Frontal cortex (tissue), 4 donors: Measurements from ENCODE around the gene AP5S1. TPM values are rescaled to one million over a fixed set of nuclear protein-coding genes. Genes with fewer than 3 reads are reported as not detected.
"Not testable (repeated sequence)": the region's sequence is repeated elsewhere in the genome, so short reads cannot be mapped to it uniquely, and the experiment has no call there.

Experiments used
- DNase-seq, 2 donors: peaks; one replicate each; pipeline ENCODE4 v3.0.0; 2012; ENCODE audit warnings: low spot score in 2 of 2
- FAIRE-seq: peaks from 2 replicates; lab custom pipeline; 2012; peaks lifted over from hg19 to GRCh38; lab: Jason Lieb, UNC
- total RNA-seq: library from RNA; depleted of rRNA; stranded (reverse); fragments of >200 nt; gene quantifications from one replicate; pipeline ENCODE4 v1.2.3, GENCODE V29; 2014
- donor health status: control.
- donor health status: control.
- donor health status: control.

Gene AP5S1
- total RNA-seq, 1 donor from 2014 or later, result 4.1 TPM

DNA sequence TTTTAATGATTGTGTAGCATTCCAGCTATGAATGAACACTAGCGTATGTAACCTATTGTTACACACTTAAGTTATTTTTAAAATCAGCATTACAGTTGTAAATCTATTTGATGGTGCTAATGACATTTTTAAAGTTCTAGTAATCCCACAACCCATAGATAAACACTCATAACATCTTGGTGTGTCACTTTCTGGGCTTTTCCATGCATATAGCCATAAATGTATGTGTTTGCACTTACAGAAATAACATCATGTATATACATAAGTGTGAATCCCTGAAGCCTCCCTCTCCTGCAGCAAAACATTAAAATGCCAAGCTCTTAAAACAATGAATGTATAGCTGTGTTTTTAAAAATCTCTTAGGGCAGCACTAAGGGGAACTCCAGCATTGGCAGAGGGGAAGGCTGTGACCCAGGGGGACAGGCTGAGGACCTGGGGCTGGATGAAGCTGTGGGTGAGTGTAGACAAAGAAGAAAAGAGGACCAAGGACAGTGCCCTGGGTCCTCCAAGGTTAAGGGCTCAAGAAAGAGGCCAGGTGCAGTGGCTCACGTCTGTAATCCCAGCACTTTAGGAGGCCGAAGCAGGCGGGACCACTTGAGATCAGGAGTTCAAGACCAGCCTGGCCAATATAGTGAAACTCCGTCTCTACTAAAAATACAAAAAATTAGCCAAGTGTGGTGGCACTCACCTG lies 32.9 kb upstream of the AP5S1 start:
- no peak for DNase-seq
- no peak for FAIRE-seq

DNA sequence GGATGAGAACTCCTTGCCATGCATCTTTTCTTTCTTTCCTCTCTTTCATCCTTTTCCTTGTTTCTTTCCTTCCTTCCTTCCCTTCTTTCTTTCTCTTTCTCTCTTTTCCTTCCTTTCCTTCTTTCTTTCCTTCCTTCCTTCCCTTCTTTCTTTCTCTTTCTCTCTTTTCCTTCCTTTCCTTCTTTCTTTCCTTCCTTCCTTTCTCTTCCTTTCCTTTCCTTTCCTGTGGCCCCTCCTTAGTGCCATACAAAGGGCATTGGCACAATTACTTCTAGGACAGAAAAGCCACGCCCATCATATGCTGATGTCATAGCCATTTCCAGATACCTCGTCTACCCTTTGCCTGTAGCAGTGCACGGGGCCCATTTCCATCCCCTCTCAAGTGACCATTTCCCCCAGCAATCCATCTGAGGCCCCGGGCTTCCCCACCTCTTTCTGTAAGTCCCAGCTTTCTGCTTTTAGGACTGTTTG lies 31.6 kb upstream of the AP5S1 start:
- FAIRE-seq (no peak), DNase-seq (no peak)

DNA sequence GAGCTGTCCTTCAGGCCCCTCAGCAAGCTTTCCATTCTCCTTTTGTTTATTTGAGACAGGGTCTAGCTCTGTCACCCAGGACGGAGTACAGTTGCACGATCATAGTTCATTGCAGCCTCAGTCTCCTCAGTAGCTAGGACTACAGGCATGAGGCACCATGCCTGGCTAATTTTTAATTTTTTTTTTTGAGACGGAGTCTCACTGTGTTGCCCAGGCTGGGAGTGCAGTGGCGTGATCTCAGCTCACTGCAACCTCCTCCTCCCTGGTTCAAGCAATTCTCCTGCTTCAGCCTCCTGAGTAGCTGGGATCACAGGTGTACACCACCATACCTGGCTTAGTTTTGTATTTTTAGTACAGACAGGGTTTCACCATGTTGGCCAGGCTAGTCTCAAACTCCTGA lies 31.1 kb upstream of the AP5S1 start:
- not testable (repeated sequence) for FAIRE-seq, DNase-seq

DNA sequence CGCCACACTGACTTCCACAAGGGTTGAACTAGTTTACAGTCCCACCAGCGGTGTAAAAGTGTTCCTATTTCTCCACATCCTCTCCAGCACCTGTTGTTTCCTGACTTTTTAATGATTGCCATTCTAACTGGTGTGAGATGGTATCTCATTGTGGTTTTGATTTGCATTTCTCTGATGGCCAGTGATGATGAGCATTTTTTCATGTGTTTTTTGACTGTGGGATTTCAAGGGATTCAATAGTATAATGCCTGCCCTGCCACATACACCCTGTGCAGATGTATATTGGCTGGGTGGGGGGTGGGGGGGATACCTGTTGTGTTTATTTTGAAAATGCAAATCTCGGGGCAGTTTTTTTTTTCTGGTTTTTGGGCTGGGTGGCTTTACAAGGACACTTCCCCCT lies 26.2 kb upstream of the AP5S1 start:
- DNase-seq, FAIRE-seq: not testable (repeated sequence)

DNA sequence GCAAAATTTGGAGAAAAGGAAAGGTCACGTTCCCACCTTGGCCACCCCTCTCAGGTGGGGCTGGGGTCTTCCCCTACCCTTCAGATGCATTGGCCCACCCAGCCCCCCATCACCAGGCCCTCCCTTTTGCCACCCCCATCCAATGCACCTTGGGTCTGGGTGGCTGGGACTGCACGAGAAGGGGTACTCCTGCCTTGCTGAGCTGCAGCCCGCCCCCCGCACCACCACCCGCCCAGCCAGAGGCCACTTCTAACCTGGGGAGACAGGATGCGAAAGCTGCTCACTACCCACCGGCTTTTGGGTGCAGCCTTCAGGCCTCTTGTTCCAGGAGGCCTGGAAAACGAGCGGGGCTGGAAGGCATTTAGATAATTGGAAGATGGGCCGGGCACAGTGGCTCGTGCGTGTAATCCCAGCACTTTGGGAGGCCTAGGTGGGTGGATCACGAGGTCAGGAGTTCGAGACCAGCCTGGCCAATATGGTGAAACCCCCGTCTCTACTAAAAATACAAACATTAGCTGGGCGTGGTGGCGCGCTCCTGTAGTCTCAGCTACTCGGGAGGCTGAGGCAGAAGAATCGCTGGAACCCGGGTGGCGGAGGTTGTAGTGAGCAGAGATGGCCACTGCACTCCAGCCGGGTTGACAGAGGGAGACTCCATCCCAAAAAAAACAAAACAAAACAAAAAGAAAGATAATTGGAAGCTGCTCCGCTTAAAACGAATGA lies 25.5 kb upstream of the AP5S1 start:
- no peak for FAIRE-seq
- DNase-seq, result no peak

DNA sequence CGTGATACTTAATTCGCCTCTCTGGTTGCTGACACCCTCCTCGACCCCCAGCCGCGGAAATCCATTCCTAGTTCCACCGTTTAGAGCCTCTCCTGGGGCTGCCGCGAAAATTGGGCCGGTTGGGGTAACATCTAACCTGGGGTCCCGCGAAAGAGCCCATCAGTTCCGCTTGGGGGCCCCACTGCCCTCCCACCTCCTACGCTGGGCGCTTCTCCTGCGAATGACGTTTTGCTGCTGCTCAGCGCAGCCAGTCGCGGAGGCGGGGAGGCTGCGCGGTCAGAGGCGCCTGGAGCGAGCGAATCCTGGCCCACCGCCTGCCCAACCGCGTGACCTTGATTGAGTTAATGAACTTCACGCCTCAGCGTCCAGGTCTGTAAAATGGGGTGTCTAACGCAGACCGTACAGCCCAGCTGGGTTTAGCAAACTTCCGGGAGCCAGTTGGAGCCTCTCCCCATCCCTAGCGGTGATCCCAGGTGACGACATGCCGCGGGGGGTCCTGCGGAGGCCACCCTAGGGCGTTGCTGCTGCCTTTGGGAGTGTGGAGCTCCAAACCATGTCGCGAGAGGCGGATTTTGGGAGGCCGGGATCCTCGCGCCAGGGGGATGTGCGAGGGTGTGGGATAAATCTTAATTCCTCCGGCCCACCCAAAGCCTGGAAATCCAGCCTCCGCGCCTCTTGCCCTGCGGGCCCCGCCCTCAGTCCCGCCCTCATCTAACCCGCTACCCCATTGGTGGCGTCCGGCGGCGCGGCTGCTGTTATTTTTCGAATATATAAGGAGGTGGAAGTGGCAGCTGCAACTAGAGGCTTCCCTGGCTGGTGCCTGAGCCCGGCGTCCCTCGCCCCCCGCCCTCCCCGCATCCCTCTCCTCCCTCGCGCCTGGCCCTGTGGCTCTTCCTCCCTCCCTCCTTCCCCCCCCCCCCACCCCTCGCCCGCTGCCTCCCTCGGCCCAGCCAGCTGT lies 24.6 kb upstream of the AP5S1 start, which contains the start of gene CDC25B:
TSS of gene CDC25B (plus strand) at position 800 of the 958 bp plus-strand sequence. CDS start 222 bp downstream, outside the sequence.
- no peak for FAIRE-seq
- peak; percentile 92 for DNase-seq

DNA sequence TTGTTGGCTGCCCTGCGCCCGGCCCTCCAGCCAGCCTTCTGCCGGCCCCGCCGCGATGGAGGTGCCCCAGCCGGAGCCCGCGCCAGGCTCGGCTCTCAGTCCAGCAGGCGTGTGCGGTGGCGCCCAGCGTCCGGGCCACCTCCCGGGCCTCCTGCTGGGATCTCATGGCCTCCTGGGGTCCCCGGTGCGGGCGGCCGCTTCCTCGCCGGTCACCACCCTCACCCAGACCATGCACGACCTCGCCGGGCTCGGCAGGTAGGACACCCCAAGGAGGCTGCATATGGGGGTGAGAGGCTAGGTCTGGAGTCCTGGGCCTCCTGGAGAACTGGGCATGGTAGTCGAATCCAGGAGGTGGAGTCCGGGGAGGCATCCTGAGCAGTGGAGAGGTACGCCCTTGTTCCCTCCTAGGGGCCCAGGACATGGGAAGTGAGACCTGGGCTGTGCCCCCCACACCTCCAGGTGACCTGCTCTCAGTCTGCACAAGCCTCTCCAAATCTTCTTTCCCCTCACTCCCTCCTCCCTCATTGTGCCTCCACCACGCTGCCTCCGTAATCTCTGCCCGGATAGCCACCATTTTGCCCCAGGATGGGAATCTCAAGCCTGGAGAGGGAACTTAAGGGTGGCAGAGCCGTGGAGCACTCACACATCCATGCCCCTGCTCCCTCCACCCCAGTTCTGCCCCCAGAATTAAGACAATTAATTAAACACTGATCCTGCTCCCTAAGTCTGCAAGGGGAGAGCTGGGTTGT lies 23.7 kb upstream of the AP5S1 start:
- no peak for FAIRE-seq
- no peak for DNase-seq

DNA sequence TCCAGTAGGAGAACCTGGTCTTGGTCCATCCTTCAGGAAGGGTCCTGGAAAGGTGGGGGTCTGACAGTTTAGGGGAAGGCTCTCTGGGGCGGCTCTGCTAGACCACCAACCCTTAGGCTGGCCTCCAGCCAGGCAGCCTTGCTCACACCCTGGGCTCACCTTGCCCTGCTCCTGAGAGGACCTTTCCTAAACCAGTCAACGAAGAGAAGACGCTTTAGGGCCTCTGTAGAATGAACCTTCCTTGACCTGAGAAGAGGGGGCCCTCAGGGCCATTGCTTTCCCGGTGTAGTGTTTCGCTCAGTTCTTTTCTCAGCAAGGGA lies 23.2 kb upstream of the AP5S1 start:
- DNase-seq, result no peak
- no peak for FAIRE-seq

DNA sequence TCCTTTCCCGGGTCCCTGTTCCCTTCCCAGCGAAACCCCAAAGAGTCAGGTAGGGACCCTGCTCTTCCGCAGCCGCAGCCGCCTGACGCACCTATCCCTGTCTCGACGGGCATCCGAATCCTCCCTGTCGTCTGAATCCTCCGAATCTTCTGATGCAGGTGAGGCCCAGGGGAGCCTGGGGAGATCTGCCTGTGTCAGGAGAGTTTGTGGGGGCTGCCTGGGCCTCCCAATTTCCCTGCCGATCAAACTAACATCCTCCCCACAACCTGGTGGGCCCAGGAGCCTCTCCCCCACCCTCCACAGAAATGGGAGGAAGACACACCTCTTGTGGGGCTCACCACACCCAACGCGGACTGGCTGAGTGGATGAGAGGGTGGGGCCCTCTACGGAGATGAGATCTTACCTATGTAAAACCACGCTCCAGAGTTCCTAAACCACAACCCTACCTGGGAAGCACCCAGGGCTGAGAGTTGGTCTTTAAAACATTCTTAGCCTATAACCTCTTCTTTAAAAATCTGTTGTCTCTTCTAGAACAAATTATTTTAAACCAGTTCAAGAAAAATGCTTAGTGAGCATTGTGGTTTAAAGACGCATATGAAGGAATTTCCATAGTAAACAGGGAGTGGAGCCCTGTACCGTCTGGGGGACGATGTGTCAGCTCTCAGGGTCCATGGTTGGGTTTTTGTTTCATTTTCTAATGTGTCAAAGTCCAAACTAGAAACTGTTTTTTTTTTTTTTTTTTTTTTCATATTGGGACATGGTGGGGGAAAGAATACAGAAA lies 22.6 kb upstream of the AP5S1 start:
- DNase-seq, result no peak
- no peak for FAIRE-seq

DNA sequence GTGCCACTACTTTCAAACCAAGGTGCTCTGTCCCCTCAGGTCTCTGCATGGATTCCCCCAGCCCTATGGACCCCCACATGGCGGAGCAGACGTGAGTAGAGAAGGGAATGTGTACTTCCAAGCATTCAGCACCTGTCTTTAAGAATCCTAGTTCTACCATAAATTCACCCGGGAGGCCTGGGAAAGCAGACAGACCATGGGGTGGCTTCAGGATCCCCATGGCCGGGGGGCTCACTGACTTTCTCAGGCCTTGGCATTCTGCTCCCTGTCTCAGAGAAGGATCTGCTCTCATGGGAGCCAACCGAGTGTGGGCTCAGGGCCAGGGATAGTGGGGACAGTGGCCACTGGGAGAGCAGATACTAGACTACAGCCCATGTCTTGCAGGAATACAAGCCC lies 22.0 kb upstream of the AP5S1 start:
- DNase-seq, result no peak
- no peak for FAIRE-seq

DNA sequence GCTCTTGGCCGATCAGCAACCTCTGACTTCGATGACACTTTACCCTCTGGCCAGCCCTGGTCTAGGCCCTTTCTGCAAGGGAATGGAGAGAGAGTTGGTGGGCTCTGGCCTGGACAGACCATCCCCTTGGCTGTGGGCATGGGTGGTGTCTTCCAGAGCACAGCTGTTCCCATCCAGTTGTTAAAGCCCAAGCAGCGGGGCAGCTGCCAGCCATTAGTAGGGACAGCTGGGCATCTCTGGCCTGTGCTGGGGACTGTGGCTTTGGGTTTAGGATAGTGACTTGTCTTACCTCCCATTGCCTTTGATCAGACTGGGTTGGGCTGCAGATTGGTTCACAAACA lies 21.5 kb upstream of the AP5S1 start:
- DNase-seq (no peak), FAIRE-seq (no peak)

DNA sequence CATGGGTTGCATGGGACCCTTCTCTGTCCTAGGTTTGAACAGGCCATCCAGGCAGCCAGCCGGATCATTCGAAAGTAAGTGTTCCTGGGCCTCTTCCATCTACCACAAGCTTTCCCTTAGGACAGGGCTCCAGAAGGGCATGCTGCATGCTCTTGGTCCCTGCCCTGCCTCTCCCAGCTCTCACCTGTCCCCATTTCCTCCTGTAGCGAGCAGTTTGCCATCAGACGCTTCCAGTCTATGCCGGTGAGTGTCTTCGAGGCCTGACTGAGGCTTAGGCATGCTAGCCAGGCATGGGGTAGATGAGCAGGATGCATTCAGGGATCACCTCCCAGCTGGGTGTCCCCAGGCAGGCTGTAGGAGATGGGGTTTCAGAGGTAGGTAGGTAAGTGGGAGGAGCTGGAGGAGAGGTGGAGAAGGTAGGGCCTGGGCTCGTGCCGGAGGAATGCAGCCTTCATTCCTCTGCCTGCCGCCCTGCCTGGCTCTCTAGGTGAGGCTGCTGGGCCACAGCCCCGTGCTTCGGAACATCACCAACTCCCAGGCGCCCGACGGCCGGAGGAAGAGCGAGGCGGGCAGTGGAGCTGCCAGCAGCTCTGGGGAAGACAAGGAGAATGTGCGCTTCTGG lies 20.0 kb upstream of the AP5S1 start:
- DNase-seq, result no peak
- FAIRE-seq, result no peak

DNA sequence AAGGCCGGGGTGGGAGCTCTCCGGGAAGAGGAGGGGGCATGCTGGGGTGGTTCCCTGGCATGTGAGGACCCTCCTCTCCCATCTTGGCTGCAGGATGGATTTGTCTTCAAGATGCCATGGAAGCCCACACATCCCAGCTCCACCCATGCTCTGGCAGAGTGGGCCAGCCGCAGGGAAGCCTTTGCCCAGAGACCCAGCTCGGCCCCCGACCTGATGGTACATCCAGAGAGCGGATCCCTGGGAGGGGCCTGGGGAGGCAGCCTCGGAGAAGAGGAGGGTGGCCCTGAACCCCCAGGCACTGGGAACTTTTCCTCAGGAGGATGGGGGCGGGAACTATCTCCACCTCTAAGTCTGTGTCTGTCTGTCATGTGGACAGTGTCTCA lies 19.5 kb upstream of the AP5S1 start:
- FAIRE-seq, result no peak

DNA sequence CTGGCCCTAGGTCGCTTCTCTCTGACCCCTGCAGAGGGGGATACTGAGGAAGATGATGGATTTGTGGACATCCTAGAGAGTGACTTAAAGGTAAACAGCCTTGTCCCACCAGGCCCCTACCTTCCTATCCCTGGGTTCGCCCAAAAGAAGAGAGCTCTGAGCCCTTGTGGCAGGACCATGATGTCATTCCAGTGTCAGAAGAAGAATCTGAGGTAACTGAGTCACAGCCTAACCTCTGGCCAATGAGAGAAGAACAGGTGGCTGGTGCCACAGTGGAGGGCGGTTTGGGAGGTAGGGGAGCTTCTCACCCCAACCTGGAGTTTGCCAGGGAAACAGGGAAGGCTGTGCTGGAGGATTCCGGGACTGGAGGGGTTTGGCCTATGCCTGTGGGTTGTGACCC lies 19.0 kb upstream of the AP5S1 start:
- FAIRE-seq, result no peak
- no peak for DNase-seq

More for the DNA sequence above, 19.5 kb upstream of the AP5S1 start:
- no peak for DNase-seq

DNA sequence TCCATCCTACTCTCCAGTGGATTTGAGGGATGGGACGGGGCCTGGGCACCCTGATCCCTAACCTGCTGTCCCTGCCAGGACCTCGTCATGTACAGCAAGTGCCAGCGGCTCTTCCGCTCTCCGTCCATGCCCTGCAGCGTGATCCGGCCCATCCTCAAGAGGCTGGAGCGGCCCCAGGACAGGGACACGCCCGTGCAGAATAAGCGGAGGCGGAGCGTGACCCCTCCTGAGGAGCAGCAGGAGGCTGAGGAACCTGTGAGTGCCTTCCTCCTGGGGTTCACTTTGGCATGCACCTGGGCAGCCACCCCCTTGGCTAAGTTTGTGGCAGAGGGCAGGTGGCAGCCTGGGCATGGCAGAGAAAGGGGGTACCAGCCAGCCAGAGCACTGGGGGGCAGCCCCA lies 18.5 kb upstream of the AP5S1 start:
- DNase-seq (no peak), FAIRE-seq (no peak)

DNA sequence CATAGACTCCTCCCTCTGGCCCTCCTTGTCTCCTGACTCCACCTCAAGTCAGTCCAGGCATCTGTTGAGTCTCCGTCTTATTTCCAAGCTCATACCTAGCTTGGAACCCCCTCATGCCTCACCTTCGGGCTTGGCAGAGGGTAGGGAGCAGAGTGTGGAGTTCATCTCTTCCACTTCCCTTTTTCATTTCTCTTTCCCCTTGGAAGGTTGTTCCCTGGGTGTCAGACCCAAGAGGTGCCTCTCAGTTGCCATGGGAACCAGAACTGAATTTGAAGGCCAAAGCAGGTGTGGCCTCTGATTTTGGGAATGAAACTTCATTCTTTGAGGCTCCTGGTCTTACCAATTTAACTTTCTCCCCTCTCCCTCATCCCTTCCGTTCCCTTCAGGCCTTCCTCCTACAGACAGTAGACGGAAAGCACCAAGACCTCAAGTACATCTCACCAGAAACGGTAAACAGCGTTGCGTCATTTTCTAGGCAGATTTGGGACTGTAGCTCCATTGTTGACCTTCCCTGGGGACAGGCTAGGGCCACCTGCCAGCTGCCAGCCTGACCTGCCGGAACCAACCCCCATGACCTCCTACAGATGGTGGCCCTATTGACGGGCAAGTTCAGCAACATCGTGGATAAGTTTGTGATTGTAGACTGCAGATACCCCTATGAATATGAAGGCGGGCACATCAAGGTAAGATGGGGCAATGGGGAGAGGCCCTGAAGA lies 17.7 kb upstream of the AP5S1 start:
- FAIRE-seq (no peak), DNase-seq (no peak)

DNA sequence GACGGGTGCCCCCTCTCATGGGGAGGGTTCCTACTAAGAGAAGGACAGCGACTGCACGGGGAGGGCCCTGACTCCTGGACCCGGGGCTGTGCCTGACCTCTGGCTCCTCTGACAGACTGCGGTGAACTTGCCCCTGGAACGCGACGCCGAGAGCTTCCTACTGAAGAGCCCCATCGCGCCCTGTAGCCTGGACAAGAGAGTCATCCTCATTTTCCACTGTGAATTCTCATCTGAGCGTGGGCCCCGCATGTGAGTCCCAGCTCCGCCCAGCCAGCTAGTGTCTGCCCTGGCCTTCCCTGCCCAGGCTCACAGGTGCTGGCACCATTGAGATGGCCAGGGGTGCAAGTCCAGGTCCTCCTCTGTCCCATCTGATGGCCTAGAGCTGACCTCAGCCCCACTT lies 17.1 kb upstream of the AP5S1 start:
- DNase-seq, result no peak
- FAIRE-seq, result no peak

DNA sequence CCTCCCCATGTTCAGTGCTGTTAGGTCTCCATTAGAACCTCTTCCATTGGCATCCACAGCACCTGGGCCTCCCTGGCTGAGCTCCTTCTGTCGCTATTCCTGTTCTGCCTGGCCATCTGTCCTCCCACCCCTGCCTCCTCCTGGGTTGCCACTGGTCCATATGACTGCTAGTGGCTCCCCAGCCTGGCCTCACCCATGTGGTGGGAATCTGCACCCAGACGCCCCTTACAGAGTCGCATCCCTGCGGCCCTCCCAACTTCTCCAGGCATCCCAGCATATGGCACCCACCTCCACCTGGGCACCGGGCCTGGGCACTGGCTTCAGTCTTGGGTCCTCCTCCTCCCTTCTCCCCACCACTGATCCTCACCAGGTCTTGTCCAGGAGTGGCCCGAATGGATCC lies 16.5 kb upstream of the AP5S1 start:
- FAIRE-seq (no peak), DNase-seq (no peak)
